Activated effector memory CD4-positive, alpha-beta T cell treated with anti-CD3 and anti-CD28 coated beads, Interleukin-2, amount 50 U/mL, for 16 hours (primary cell): ENCODE measurements around the gene ALOX12B.

ENCODE experiments used
- DNase-seq: peaks from one replicate; pipeline ENCODE4 v3.0.0-alpha.2; 2020

The ALOX12B gene

GRCh38 chr17:8087075-8087951 is at the start of gene ALOX12B:
Gene ALOX12B, minus strand, starts transcription at chr17:8087716. Its CDS starts 274 bp downstream, at chr17:8087442.
- DNase-seq = no peak

DNA sequence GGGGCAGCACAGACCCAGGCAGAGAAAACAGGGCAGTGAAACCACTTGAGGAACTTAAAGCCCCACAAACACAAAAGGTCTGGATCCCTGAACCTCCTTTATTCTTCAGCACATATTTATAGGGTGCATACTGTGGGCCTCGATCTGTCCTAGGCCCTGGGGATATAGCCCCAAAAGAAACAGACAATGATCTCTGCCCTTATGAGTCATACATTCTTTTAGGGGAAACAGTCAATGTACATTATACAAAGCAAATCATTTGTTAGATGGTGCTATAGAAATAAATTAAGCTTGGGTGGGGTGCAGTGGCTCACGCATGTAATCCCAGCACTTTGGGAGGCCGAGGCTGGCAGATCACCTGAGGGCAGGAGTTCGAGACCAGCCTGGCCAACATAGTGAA is 46.4 kb upstream of the ALOX12B start:
- no peak for DNase-seq

- DNase-seq = no peak
Observed at GRCh38 chr17:8133399-8133798, 45.9 kb upstream of the ALOX12B start.

DNA sequence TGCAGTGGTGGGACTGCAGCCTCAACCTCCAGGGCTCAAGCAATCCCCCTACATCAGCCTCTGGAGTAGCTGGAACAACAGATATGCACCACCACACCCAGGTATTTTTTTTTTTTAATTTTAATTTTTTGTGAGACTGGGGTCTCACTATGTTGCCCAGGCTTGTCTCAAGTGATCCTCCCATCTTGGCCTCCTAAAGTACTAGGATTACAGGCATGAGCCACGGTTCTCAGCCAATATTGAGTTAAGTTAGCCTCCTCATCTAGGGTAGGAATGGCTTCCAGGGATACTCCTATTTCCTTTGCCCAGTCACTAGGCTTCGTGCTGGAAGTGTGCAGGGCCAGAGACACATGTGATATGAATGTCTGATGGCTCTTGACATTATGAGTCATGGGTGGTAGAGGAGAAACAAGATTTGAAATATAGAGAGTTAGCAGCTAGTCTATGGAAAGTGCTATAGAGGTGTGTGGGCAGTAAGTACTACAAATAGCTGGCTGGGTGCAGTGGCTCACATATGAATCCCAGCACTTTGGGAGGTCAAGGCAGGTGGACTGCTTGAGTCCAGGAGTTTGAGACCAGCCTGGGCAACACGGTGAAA is 44.4 kb upstream of the ALOX12B start:
- no peak for DNase-seq

GRCh38 chr17:8128125-8128784 is 40.7 kb upstream of the ALOX12B start:
- no peak for DNase-seq

- peak; percentile 82 for DNase-seq
Observed at GRCh38 chr17:8126491-8127066, 39.1 kb upstream of the ALOX12B start.

- no peak for DNase-seq
Observed at GRCh38 chr17:8125947-8126490, 38.5 kb upstream of the ALOX12B start.

GRCh38 chr17:8125154-8125946 is 37.8 kb upstream of the ALOX12B start:
- DNase-seq = peak; percentile 95

DNA sequence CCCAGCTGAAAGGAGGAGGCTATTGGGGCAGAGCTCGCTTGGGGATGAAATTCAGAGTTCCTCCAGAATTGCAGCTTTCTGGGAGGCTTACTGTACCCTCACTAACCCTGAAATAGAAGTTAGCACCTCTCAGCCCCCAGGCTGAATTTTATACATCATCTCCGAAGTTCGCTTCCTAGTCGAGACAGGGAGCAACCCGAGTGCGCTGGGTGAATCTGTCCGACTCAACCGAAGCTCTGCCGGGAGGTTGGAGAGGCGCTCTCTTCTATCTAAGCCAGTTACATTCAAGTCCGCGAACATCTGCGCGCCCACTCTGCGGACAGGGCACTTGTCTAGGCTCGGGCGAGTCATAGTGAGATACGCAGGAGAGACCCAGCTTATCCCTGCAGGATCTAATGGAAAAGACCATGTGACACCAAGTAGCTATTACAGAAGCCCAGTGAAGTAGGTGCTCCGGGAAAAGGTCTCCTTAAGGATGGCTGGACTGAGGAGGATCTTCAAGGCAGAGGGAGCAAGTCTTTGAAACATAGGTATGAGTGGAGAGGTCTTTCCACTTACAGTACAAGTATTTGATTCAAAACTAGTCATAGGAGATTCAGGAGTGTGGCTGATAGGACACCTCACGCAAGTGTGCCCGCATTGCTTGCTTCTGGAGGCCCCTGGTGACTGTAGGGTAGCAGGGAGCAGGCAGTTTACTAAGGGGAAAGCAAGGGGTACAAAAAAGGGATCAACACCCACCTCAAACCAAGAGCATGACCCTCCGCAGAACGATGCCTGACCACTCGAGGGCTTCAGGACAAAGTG is 37.0 kb upstream of the ALOX12B start:
- peak; percentile 66 for DNase-seq

GRCh38 chr17:8123695-8124349 is 36.3 kb upstream of the ALOX12B start, which contains the start of gene HES7:
Gene HES7, minus strand, starts transcription at chr17:8124106. Its CDS starts 22 bp downstream, at chr17:8124084.
- DNase-seq = peak; percentile 64

- peak; percentile 79 for DNase-seq
Observed at GRCh38 chr17:8122924-8123694, 35.6 kb upstream of the ALOX12B start.

GRCh38 chr17:8122422-8122923 is 35.0 kb upstream of the ALOX12B start:
- DNase-seq = no peak

- DNase-seq = peak; percentile 77
Observed at GRCh38 chr17:8121681-8122421, 34.3 kb upstream of the ALOX12B start.

DNA sequence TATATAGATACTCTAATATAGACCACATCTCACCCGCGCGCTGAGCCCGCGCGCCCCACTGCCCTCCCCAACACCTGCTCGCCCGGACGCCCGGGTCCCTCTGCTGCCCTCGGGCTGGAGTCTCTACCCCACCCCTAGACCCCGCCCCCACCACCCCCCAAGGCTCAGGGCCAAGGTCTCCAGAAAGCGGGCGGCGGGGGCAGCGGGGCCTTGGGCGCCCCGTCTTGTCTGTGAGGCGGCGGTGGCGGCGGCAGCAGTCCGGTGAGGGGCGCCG is 33.8 kb upstream of the ALOX12B start:
- no peak for DNase-seq

DNA sequence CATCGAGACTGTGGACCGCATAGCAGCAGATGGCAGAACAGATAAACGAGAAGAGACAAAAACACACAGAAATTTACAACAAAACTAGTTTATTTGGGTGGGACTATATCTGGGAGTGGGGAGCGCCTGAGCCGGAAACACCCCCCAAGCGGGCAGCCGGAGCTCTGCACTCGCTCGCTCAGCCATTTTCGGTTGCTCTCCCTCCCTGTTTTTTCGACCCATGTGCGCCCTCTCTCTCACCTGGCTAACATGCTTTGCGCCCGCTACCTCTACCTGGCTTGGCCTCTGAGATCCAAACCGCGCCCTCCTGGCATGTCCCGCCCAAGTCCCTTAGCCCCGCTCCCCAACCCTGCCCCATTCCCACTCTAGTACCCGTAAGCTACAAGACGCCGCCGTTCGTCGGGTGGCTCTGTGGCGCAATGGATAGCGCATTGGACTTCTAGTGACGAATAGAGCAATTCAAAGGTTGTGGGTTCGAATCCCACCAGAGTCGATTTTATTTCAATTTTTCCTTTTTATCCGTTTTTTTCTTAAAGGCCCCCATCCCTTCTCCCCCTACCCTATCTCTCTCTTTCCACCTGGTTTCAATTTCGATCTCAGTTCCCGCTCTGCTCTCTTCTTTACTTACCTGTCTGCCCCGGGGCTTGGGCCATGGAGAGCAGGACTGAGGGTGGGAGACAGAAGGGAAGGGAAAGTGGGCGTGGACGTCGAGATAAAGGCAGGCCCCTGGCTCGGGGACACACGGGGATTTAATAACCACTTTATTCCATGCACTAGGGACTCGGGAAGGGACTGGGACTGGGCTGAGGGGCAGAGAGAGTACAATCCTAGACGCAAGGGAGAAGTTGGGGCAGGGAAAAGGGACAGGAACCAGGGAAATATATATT is 33.2 kb upstream of the ALOX12B start:
- peak; percentile 88 for DNase-seq

GRCh38 chr17:8119581-8120519 is 32.3 kb upstream of the ALOX12B start:
- DNase-seq = peak; percentile 92
